NCI-H1105 treated with DMSO at 0.1 percent for 48 hours (cell line): Measurements from ENCODE around the gene NPBWR2.

Experiments
- DNase-seq: peaks from one replicate; lab custom pipeline; 2025; lab: John Stamatoyannopoulos, UW

Gene NPBWR2

DNA sequence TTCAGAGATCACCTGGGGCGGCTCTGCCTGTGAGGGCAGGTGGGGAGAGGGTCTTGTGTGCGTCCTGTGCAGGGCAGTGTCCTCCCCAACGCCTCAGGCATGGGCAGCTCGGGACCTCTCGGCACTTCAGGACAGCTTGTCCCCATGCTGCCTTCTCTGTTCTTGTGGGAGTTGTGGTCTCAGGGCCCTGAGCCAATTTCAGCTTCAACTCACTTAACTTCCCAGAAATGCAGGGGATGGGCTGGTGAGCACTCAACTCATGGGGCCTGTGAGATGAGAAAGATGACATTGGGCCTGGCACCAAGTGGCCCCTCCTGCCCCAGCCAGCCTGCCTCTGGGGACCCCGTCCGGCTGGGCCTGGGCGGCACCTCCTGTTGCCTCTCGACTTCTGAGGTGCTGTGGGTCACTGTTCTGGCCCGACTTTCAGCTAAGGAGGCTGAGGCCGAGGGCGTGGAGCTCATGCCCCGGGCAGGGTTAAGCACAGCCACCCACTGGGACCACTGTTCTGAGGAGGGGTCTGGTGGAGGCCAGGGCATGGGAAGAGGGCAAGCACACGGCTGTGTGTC, 34.8 kb downstream of the NPBWR2 start:
- DNase-seq = no peak

DNA sequence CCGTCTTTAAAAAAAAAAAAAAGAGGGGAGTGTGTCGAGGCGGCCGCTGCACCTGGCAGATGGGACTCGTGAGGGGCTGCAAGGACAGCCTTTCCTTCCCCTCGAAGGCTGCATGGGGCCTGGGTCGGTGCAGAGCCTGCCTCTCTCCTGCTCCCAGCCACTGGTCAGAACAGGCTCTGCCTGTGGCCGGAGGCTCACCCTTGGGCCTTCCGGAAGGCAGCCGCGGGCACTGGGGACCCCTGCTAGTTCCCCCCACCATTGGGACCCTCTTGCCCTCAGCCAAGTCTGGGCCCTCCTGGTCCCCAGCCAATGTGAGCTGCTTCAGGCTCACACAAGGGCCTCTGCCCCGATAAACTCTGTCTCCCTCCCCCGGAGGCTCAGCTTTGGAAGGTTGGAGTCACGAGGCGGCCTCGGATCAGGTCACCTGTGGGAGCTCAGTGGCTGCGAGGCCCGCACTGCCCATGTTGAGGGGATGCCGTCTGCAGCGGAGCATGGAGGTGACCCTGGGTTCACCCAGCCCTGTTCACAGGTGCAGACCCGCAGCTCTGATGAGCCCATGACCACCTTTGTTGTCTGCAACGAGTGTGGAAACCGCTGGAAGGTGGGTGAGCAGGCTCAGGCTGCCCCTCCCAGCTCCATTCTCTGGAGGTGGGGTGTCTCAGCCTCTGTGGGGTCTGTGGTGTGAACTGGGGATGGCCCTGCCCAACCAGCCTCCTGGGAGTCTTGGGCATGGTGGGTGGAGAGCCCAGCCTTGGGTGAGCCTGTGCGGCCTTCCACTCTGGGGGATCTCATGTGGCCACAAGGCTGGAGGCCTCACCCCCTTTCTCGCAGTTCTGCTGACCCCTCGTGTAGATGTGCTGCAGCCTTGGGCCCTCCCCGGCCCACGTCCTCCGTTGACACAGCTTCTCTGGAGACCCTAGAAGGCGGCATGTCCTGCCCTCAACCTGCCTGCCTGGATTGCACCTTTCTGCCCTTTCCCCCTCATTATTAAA, 35.7 kb downstream of the NPBWR2 start:
- no peak for DNase-seq

DNA sequence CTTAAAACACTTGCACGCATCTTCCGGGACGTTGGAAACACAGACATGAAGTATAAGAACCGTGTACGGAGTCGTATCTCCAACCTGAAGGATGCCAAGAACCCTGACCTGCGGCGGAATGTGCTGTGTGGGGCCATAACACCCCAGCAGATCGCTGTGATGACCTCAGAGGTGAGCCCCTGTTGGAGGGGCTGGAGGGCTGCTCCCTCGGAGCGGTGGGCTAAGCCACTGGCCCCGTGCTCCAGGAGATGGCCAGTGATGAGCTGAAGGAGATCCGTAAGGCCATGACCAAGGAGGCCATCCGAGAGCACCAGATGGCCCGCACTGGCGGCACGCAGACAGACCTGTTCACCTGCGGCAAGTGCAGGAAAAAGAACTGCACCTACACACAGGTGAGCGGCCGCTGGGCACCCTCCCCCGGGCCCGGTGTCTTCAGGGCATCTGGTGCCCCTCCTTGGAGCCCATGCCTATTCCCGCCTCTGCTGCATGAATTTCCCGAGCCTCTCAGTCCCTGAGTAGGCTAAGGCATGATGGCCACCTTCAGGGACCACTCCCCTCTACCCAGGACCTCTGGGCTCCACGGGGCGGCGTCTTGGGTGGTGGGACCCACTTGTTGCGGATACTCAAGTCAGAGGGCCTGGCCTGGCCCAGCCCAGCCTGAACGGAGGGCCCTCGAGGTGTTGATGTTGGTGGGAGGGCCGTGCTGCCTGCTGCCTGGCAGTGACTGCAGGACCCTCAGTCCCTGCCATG, 36.9 kb downstream of the NPBWR2 start:
- DNase-seq = no peak

DNA sequence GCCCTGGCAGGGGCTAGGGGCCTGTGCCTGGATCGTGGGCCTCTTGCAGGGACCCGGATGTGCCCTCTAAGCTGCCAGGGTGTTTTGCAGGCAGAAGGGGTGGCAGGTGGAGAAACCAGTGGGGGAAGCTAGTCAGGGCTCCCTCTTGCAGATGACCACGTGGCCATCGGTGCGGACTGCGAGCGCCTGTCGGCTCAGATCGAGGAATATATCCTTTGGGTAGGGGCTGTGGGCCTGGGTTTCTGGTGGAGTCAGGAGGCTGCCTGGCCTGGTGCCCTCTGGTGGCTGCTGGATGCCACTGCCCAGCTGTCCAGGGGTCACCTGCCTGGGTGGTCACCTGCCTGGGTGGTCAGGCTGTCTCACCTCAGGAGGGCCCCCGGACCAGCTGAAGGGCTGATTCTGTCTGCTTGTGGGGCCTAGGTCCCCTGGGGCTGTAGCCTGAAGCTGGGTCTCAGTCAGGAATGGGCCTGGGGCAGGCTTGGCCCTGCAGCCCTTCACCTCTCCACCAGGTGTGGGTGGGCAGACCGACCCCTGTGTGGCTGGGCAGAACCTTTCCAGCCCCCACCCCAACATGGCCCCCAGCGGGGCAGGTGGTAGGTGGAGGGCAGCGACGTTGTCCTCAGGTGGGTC, 37.6 kb downstream of the NPBWR2 start:
- DNase-seq = peak; percentile 7

DNA sequence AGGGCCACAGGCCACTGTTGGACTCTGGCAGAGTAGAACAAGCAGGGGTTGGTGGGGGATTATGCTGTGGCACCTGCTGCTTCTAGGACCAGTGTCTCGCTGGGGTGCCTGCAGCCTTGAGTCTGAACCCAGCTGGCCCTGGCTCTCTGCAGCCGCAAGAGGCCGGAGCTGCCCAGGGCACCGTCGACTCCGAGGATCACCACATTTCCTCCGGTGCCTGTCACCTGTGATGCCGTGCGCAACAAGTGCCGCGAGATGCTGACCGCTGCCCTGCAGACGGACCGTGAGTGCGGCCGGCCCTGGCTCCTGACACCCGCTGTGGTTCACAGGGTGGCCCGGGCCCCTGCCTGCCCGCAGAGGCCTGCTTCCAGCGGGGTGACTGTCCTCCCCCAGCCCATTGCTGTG, 38.2 kb downstream of the NPBWR2 start:
- DNase-seq = no peak

DNA sequence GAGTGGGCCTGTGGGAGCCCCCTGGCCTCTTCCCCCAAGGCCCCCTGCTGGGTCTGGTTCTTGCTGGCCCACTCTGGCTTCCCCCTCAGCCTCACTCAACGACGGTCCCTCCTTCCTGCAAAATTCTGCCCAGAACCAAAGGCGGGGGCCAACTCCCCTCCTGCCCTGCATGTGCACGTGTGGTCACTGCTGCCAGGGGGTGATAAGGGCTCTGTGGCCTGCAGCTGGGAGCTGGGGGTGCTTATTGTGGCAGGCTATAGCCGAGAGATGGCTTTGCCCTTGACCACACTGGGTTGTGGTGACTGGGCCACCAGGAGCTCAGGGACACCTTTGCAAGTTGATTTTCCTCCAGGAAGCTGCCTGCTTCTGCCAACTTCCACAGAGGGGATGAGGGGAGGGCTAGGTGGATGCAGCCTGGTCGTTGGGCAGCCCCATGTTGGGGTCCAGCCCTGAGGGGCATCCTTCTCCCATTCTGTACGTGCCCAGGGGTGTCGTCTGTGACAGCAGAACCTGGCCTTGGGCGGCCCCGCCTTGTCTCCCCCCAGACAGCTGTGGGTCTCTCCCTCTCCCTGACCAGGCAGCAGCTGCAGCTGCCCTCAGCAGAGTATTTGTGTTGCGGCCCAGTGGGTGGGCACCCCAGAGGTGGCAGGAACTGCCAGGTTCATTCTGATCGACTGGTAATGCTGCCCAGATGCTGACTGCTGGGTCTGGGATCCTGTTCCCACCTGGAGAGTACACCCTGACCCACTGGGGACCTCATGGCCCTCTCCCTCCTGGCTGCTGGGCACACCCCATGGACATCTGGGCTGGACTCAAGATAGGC, 38.8 kb downstream of the NPBWR2 start:
- DNase-seq = no peak

DNA sequence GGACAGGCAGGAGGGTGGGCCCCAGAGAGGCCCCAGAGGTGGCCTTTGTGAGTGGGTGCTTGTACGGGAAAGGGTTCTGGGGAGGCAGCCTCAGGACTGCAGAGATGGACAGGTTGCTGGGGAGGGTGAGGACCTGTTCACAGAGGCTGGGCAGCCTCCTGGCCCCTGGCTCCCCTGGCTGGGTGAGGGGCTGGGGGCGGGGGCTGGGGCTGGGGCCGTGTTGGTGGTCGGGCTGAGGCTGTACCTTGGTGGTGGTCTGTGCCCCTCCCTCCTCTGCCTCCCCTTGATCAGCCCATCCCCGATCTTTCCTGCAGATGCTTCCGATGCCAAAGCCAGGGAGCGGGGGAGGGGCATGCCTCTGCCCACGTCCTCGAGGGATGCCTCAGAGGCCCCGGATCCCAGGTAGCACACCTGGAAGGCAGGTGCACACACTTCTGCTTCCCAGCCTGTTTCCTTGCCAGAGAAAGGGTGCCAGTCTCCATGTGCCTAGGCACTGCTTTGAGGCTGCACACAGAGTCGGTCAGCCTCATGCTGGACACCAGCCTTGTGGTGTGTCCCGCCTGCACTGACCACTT, 39.5 kb downstream of the NPBWR2 start:
- DNase-seq = no peak

DNA sequence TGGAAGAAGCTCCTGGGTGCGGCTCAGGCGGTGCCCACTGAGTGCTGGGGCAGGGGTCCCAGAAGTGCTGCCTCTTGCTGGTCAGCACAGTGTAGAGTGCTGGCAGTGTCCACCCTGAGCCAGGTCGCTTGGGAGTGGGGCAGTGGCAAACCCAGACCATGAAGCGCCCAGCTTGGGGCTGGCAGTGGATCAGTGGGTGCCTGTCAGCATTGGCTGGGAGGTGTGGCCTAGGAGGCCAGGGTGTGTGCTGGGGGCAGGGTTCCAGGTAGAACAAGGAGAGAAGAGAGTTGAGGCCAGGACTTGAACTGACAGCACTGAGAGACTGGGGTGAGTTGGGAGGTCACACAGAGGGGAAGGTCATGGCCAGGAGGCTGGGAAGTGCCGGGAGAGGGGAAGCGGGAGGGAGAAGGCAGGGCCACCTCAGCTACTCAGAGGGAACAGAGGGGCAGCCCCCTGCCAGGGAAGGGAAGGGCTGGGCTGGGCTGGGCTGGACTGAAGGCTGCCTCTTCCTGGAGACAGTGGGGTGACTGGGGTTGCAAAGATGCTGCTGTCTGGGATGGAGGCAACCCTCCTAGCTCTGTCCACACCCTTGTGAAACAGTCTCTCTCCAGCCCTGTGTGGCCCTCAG, 40.2 kb downstream of the NPBWR2 start:
- DNase-seq = no peak

DNA sequence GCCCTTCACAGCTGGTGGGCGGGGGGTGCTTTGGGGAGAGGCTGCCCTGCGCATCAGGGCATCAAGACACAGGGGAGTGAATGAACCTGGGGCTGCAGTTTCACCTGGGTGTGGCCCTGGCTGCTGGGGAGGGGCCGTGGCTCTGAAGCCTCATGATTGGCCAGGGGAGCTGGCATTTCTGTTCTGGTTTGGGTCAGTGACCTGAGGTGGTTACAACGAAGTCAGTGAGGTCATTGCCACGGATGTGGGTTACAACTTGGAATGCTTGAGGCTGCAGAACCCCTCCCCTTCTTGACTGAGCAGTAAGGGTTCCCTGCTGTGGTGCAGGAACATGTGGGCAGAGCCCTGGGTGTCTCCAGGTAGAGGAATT, 41.4 kb downstream of the NPBWR2 start:
- no peak for DNase-seq

DNA sequence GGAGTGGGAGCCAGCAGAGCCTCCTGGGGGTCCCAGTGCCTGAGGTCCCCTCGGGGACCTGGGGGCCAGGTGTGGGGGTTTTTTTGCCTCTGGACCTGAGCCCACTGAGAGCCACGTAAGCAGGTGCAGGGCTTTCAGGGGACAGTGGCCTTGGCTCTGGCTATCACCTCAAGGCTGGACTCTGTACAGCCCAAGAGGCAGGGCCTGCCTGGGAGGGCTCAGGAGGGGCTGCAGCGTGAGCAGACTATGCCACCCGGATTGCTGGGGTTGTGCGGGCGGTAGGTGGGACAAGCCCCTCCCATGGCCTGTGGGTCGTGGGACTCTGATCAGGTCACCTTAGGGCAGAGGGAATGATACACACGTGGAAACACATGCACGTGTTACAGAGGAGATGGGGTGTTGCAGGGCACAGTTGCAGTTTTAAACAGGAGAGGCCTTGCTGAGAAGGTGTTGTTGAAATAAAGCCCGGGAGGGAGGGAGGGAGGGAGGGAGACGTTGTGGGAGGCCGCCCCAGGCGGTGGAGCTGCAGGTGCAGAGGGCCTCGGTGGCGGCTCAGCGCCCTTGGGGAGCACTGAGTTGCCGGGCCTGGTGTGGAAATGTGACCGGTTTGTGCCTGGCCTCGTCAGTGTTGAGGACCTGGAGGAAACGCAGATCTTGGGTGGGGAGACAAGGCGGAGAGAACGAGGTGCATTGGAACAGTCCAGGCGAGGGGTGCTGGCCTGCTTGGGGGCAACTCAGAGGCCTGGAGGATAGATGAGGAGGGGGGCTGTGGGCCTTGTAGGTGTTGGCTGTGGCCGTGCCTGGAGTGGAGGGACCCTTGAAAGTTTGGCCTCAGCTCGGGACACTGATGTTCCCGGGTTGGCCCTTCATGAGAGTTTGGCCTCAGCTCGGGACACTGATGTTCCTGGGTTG, 42.0 kb downstream of the NPBWR2 start:
- DNase-seq = no peak

DNA sequence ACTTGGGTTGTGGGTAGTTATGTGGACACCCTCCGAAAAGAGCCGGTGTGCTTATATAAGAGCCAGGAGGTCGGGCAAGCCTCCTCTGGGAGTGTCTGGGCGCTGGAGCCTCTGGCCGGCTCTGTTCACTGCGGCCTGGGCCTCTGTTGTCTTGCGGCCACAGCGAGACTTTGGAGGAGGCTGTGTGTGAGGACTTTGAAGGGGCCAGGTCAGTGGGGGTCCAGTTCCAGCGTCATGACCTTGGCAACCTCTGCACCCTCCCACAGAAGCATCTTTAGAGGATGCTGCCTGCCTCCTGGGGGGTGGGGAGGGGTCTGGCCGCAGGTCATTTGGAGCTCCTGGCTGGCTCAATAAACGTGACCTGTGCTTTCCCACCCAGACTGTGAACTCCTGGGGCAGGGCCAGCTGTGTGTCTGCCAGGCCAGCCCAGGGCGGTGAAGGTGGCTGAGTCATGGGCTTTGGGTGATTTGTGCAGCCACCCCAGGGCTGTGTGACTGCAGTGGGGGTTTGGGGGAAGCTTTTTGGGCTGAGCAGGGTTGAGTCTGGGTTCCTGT, 43.1 kb downstream of the NPBWR2 start:
- no peak for DNase-seq

DNA sequence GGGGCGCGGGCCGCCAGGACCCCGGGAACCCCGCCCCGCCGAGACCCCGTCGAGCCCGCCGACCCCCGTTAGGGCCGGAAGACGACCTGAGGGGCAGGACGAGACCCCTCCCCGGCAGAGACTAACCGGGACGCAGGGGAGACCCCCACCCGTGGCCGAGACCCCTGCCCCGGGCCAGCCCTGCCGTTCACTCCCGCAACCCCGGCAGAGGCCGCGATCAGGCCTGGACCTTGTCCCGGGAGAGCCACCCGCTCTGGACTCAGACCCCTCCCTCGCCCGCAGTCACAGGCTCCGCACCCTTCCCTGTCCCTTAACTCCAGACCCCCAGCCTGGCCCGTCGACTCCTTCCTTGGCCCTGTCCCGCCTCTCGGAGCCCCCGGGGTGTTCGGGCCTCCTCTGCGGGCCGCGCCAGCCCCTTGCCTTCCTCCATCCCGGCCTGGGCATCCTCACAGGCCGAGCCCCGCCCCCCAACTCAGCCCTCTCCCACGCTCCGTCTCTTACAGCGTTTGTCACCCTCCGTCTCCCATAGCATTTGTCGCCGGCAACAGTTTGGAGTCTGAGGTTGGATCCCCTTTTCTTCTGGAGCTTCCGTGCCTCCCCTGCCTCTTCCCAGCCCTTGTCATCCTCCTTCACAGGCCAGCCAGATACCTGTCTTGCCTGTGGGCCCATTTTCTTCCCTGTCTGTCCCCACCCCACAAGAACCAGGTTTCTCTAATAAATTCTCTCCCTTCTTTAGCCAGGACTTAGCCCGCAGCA, 43.8 kb downstream of the NPBWR2 start:
- DNase-seq = no peak

DNA sequence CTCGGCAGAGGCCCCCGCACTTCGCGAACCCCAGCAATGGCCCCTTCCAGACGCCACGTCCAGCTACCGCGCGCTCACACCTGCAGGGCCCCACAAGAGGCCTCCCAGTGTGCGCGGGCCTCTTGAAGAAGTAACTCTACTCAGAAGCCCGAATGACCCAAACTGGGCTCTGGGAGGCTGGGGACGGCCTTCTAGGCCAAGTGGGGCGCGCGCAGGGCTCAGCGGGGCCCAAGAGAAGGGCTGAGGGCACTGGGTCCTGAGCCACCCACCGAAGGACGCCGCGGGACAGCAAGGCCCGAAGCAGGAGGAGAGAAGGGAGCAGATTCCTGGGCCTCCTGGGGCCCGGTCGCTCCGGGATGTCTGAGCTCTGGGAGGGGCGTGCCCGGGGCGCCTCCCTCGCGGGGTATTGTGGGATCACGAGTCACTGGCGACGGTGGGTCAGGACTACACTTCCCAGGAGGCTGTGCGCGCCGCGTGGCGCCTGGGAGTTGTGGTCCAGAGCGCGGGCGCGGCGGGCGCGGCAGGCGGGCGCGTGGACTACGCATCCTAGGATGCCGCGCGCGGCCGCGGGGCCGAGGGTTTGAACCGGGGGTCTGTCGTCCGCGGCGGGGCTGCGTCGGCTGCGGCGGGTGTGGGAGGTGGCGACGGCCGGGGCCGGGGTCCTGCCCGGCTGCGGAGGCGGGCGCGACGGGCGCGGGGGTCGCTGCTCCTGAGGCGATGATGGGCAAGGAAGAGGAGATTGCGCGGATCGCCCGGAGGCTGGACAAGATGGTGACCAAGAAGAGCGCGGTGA, 44.6 kb downstream of the NPBWR2 start, which contains the start of gene TCEA2:
Gene TCEA2, plus strand, starts transcription at position 603 of the 793 bp plus-strand sequence. Its CDS starts 115 bp downstream, at position 718.
- DNase-seq = peak; percentile 93

DNA sequence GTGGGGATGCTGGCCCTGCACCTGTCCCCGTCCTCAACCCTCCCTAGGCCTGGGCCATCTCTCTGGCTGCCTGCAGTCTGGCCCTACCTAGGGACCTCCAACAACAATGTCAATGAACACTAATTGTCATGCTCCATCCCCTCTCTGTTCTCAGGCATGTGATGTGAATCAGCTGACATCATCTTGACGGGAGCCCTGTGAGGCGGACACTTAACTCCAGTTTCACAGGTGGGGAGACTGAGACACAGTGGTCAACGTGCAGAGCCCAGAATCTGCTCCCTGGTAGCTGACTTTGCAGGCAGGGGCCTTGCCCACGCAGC, 45.1 kb downstream of the NPBWR2 start:
- no peak for DNase-seq

DNA sequence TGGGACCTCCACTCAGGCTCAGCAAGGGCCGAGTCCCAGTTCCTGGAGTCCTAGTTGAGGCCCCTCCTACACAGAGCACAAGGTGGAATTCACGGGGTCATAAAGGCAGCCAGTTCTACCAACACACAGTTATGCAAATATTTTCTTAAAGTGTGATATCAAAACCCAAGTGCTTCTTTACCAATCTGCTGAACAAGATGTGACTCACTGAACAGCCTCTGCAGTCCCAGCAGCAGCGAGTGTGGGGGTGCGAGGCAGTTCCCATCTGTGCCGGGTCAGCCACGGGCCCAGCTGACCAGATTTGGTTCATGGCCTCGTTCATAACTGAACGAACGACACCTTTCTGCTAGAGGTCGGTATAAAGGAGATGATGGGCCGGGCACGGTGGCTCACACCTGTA, 48.8 kb downstream of the NPBWR2 start:
- DNase-seq = no peak

DNA sequence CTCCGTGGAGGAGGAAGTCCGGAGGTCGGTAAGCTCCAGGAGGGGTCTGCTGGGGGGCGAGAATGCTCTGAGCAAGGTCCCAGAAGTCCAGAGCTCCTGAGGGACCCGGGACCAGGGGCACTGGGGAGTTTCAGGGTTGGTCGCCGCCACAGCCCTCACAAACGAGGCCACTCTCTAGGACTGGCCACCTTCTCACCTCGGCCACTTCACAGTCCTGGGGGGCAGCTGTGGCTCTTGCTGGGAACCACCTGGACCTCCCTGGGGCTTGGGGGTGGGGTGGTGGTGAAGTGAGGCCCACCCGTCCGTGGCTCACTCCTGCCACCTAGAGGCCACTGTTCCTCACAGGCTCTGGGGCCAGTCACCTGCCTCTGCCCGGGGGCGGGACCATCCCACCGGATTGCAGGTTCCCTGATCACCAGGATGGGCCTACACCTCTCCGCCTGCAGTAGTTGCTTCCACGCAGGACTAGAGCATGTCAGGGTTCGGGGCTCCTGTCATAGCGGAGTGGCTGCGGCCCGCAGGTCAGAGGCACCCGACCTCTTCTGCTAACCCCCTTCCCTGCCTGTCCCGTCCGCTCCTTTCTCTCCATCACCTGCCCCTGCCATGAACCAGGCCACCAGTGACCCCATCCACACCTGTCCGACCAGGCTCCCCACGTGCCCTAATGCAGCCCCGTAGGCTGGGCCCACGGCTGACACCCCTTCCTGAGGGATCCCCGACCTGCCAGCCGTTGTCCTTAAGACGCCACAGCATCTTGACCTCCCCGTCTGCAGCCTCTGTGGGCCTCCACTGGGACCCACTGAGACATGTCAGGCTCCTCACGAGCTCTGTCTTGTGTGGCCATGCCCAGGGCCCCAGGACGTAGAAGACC, 49.5 kb downstream of the NPBWR2 start:
- DNase-seq = peak; percentile 56
